Measurements from ENCODE around the gene NPRL2. TPM values are rescaled to one million over a fixed set of nuclear protein-coding genes. Genes with fewer than 3 reads are reported as not detected.
"Not testable (repeated sequence)": the region's sequence is repeated elsewhere in the genome, so short reads cannot be mapped to it uniquely, and the experiment has no call there.

The NPRL2 gene
- total RNA-seq, 1 donor from 2014 or later, result 16.4 TPM

GRCh38 chr3:50317300-50317699, 33.3 kb downstream of the NPRL2 start:
- peak overlapping the region; percentile 86 for H3K4me3 ChIP-seq
- no peak for DNase-seq
- intact Hi-C loops (cut with micrococcal nuclease), result no loop called here
- peak overlapping the region; percentile 99 for H3K27ac ChIP-seq (replicated peaks)
- no peaks in the 10 kb centered on the region for H3K27me3 ChIP-seq (ENCODE audit: low read depth)
- H3K36me3 ChIP-seq, result peaks cover 45% of the 10 kb centered on the region
- H3K9me3 ChIP-seq (replicated peaks), result no peaks in the 10 kb centered on the region
- peaks cover 83% of the 10 kb centered on the region for H3K4me1 ChIP-seq
- TF ChIP-seq, protein P1, sequence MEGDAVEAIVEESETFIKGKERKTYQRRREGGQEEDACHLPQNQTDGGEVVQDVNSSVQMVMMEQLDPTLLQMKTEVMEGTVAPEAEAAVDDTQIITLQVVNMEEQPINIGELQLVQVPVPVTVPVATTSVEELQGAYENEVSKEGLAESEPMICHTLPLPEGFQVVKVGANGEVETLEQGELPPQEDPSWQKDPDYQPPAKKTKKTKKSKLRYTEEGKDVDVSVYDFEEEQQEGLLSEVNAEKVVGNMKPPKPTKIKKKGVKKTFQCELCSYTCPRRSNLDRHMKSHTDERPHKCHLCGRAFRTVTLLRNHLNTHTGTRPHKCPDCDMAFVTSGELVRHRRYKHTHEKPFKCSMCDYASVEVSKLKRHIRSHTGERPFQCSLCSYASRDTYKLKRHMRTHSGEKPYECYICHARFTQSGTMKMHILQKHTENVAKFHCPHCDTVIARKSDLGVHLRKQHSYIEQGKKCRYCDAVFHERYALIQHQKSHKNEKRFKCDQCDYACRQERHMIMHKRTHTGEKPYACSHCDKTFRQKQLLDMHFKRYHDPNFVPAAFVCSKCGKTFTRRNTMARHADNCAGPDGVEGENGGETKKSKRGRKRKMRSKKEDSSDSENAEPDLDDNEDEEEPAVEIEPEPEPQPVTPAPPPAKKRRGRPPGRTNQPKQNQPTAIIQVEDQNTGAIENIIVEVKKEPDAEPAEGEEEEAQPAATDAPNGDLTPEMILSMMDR (IDR thresholded peaks at IDR 0.05; ENCODE audit: borderline replicate concordance), result no peak

DNA sequence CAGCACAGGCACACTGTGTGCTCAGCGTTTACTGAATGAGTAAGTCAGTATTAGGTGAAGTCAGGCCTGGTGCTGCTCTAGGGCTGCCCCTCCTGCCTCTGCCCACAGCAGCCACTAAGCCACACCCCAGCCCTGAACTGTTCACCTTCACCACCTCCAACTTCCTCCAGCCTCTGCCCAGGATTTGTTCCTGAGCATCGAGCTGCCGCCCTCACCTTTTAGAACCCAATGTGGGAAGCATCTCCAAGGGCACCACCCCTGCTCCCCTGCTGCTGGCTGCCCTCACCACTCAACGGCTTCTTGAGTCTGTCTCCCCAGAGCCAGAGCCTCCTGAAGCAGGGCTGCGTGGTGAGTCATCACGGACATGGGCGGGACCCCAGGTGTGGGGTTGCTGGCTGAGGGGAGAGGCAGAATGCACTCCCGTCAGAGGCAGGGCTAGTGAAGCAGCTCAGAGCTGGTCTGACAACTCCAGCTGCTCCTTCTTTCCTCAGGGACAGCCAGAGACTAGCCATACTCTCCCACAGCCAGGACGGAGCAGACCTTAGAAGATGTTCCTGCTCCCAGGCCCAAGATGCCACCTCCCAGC, 33.8 kb downstream of the NPRL2 start:
- Histone ChIP-seq H3K4me3 (peak overlapping the region; percentile 86), H3K36me3 (peaks cover 45% of the 10 kb centered on the region), H3K9me3 (replicated peaks) (no peaks in the 10 kb centered on the region), H3K27ac (replicated peaks) (peak overlapping the region; percentile 99), H3K27me3 (ENCODE audit: low read depth) (no peaks in the 10 kb centered on the region), H3K4me1 (peaks cover 78% of the 10 kb centered on the region)
- DNase-seq, result no peak
- TF ChIP-seq, protein P1 (IDR thresholded peaks at IDR 0.05; ENCODE audit: borderline replicate concordance), result no peak
- intact Hi-C loops (cut with micrococcal nuclease), result no loop called here

DNA sequence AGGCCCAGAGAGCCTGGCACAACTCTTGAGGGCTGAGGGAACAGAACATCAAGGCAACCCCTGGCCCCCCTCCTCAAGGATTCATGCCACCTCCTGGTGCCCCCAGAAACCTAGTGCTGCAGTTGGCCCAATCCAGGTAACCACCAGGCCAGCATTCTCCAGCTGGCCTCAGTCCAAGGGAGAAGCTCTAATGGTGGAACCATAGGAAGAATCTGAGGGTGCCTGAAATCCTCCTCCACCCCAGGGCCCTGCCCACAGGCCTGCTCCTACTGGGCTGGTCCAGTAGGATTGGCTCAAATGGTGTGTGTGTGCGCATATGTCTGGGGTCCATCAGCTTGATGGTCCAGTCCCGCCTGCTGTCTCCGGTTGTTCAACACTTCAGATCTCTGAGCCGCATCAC, 35.8 kb downstream of the NPRL2 start:
- DNase-seq, result no peak
- Histone ChIP-seq H3K27me3 (ENCODE audit: low read depth) (no peaks in the 10 kb centered on the region), H3K27ac (replicated peaks) (peak overlapping the region; percentile 11), H3K4me1 (peaks cover 62% of the 10 kb centered on the region), H3K4me3 (no peak overlapping the region), H3K36me3 (peaks cover 41% of the 10 kb centered on the region), H3K9me3 (replicated peaks) (no peaks in the 10 kb centered on the region)
- TF ChIP-seq, protein P1 (IDR thresholded peaks at IDR 0.05; ENCODE audit: borderline replicate concordance), result no peak
- intact Hi-C loops (cut with micrococcal nuclease), result no loop called here

GRCh38 chr3:50314342-50314741, 36.2 kb downstream of the NPRL2 start:
- Histone ChIP-seq H3K27ac (replicated peaks) (peak overlapping the region; percentile 11), H3K4me1 (peaks cover 58% of the 10 kb centered on the region), H3K36me3 (peaks cover 40% of the 10 kb centered on the region), H3K4me3 (no peak overlapping the region), H3K9me3 (replicated peaks) (no peaks in the 10 kb centered on the region), H3K27me3 (ENCODE audit: low read depth) (no peaks in the 10 kb centered on the region)
- TF ChIP-seq, protein P1 (IDR thresholded peaks at IDR 0.05; ENCODE audit: borderline replicate concordance), result no peak
- intact Hi-C loops (cut with micrococcal nuclease), result no loop called here
- no peak for DNase-seq

DNA sequence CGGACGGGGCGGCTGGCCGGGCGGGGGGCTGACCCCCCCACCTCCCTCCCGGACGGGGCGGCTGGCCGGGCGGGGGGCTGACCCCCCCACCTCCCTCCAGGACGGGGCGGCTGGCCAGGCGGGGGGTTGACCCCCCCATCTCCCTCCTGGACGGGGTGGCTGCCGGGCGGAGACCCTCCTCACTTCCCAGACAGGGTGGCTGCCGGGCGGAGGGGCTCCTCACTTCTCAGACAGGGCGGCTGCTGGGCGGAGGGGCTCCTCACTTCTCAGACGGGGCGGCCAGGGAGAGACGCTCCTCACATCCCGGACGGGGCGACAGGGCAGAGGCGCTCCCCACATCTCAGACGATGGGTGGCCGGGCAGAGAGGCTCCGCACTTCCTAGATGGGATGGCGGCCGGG, 38.5 kb downstream of the NPRL2 start:
- H3K4me3 ChIP-seq; H3K27ac ChIP-seq (replicated peaks); H3K9me3 ChIP-seq (replicated peaks); intact Hi-C loops (cut with micrococcal nuclease); DNase-seq; H3K27me3 ChIP-seq (ENCODE audit: low read depth): not testable (repeated sequence)
- peaks cover 29% of the 10 kb centered on the region for H3K36me3 ChIP-seq
- H3K4me1 ChIP-seq, result peaks cover 35% of the 10 kb centered on the region

DNA sequence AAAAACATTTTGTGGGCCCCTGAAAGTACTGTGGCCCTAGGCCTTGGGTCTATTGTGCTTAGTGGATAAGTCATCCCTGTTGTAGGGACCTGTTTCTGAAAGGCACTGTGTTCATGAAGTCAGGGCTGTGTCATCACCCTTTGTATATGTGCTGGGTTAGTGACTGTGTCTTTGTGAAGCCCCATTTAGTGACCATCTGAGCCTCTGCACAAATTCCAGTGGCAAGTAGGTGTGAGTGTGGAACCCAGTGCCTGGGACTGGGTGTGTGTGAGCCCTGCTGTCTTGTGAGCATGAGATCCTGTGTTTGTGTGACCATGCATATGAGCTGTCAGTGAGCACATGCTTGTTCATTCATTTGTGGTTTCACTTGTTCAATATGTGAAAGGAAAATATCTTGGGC, 46.0 kb downstream of the NPRL2 start:
- intact Hi-C loops (cut with micrococcal nuclease), result no loop called here
- Histone ChIP-seq H3K27me3 (ENCODE audit: low read depth) (no peaks in the 10 kb centered on the region), H3K4me3 (no peak overlapping the region), H3K4me1 (peaks cover 44% of the 10 kb centered on the region), H3K9me3 (replicated peaks) (no peaks in the 10 kb centered on the region), H3K36me3 (peaks cover 27% of the 10 kb centered on the region), H3K27ac (replicated peaks) (no peak overlapping the region)
- no peak for DNase-seq
- TF ChIP-seq, protein P1 (IDR thresholded peaks at IDR 0.05; ENCODE audit: borderline replicate concordance), result no peak
